ENCODE results near the gene MAN1C1. TPM values are rescaled to one million over a fixed set of nuclear protein-coding genes. Genes with fewer than 3 reads are reported as not detected.
A peak's percentile ranks its signal among the peaks of the same experiment; 100 is the strongest.
"Not testable (repeated sequence)": the region's sequence is repeated elsewhere in the genome, so short reads cannot be mapped to it uniquely, and the experiment has no call there.

The MAN1C1 gene
- total and polyA plus RNA-seq, 3 experiments from 2014 or later: 2.8 to 5.6 (median 3.6) TPM

- H3K27me3 Mint-ChIP-seq; DNase-seq; POLR2A ChIA-PET; H3K4me1 Mint-ChIP-seq; H3K36me3 ChIP-seq (ENCODE audit: insufficient read depth, low read length); H3K4me3 Mint-ChIP-seq; H3K9me3 ChIP-seq (ENCODE audit: low read length); H3K27me3 ChIP-seq (ENCODE audit: insufficient read depth, low read length, poor library complexity, severe bottlenecking); CTCF ChIA-PET; H3K4me3 ChIP-seq (ENCODE audit: low read length); H3K9me3 Mint-ChIP-seq; H3K36me3 Mint-ChIP-seq; H3K4me1 ChIP-seq (ENCODE audit: insufficient read depth, low read length); H3K27ac ChIP-seq (ENCODE audit: low read depth, low read length); H3K27ac Mint-ChIP-seq: not testable (repeated sequence)
These were observed 15.5 kb upstream of the MAN1C1 start for GRCh38 chr1:25600971-25601699.

- H3K4me3 Mint-ChIP-seq; H3K4me3 ChIP-seq (ENCODE audit: low read length); H3K4me1 ChIP-seq (ENCODE audit: insufficient read depth, low read length); H3K36me3 ChIP-seq (ENCODE audit: insufficient read depth, low read length); H3K27me3 Mint-ChIP-seq; H3K9me3 Mint-ChIP-seq; POLR2A ChIA-PET; H3K36me3 Mint-ChIP-seq; H3K27ac ChIP-seq (ENCODE audit: low read depth, low read length); DNase-seq; H3K27ac Mint-ChIP-seq; H3K27me3 ChIP-seq (ENCODE audit: insufficient read depth, low read length, poor library complexity, severe bottlenecking); CTCF ChIA-PET; H3K9me3 ChIP-seq (ENCODE audit: low read length): not testable (repeated sequence)
- H3K4me1 Mint-ChIP-seq: peaks cover 4 to 11% (median 8%) of the 10 kb centered on the region in 3 donors
These were observed 12.6 kb upstream of the MAN1C1 start for GRCh38 chr1:25603779-25604538.

- ChIA-PET CTCF (interaction anchor here (0.9 kb wide), 1 partner anchor 35 kb away, joined by 3 read pairs; no protein-coding TSS in a partner anchor), POLR2A (interaction anchor here (0.7 kb wide), 1 partner anchor 192 kb away, joined by 3 read pairs; no protein-coding TSS in a partner anchor)
- H3K9me3 Mint-ChIP-seq: no peaks in the 10 kb centered on the region
- Histone ChIP-seq H3K4me3 (ENCODE audit: low read length) (no peak overlapping the region), H3K9me3 (ENCODE audit: low read length) (no peaks in the 10 kb centered on the region), H3K36me3 (ENCODE audit: insufficient read depth, low read length) (no peaks in the 10 kb centered on the region), H3K4me1 (ENCODE audit: insufficient read depth, low read length) (no peaks in the 10 kb centered on the region), H3K27ac (ENCODE audit: low read depth, low read length) (no peak overlapping the region), H3K27me3 (ENCODE audit: insufficient read depth, low read length, poor library complexity, severe bottlenecking) (no peaks in the 10 kb centered on the region)
- no peaks in the 10 kb centered on the region for H3K36me3 Mint-ChIP-seq
- DNase-seq: no peak
- H3K27ac Mint-ChIP-seq: peak overlapping the region in 2 of 8 donors; percentile 1 to 18
- H3K4me1 Mint-ChIP-seq: peaks cover 4 to 20% (median 19%) of the 10 kb centered on the region in 3 donors
- peaks cover 4 to 5% of the 10 kb centered on the region in 2 donors for H3K27me3 Mint-ChIP-seq
- H3K4me3 Mint-ChIP-seq: peak overlapping the region in 1 of 7 donors; percentile 62
These were observed 9.5 kb upstream of the MAN1C1 start for GRCh38 chr1:25607123-25607522.

GRCh38 chr1:25608488-25609178 is 8.0 kb upstream of the MAN1C1 start:
- no peaks in the 10 kb centered on the region for H3K36me3 Mint-ChIP-seq
- peaks cover 4 to 5% of the 10 kb centered on the region in 2 donors for H3K27me3 Mint-ChIP-seq
- DNase-seq: peak; percentile 79 to 89 (median 82)
- H3K27ac Mint-ChIP-seq: peak overlapping the region in 4 of 8 donors; percentile 3 to 21 (median 10)
- peaks cover 4 to 21% (median 19%) of the 10 kb centered on the region in 3 donors for H3K4me1 Mint-ChIP-seq
- H3K27ac ChIP-seq (ENCODE audit: low read depth, low read length): no peak overlapping the region
- POLR2A ChIA-PET: interaction anchor here (0.5 to 1.1 kb wide), 9 partner anchors 18 to 377 kb away, joined by 3 to 6 read pairs (median 3); partner anchors contain the start of genes MTFR1L and SYF2
- H3K9me3 Mint-ChIP-seq: no peaks in the 10 kb centered on the region
- peak overlapping the region in 5 of 7 donors; percentile 2 to 63 (median 25) for H3K4me3 Mint-ChIP-seq
- CTCF ChIA-PET: interaction anchor here (0.9 to 3.8 kb wide), 17 partner anchors 11 to 202 kb away, joined by 3 to 24 read pairs (median 4); no protein-coding TSS in a partner anchor
- peak overlapping the region; percentile 45 for H3K4me3 ChIP-seq (ENCODE audit: low read length)
- H3K9me3 ChIP-seq (ENCODE audit: low read length): no peaks in the 10 kb centered on the region
- H3K27me3 ChIP-seq (ENCODE audit: insufficient read depth, low read length, poor library complexity, severe bottlenecking): no peaks in the 10 kb centered on the region
- no peaks in the 10 kb centered on the region for H3K36me3 ChIP-seq (ENCODE audit: insufficient read depth, low read length)
- H3K4me1 ChIP-seq (ENCODE audit: insufficient read depth, low read length): no peaks in the 10 kb centered on the region

- Histone ChIP-seq H3K4me1 (ENCODE audit: insufficient read depth, low read length) (peaks cover 8% of the 10 kb centered on the region), H3K27ac (ENCODE audit: low read depth, low read length) (no peak overlapping the region), H3K4me3 (ENCODE audit: low read length) (no peak overlapping the region), H3K36me3 (ENCODE audit: insufficient read depth, low read length) (no peaks in the 10 kb centered on the region), H3K9me3 (ENCODE audit: low read length) (no peaks in the 10 kb centered on the region), H3K27me3 (ENCODE audit: insufficient read depth, low read length, poor library complexity, severe bottlenecking) (no peaks in the 10 kb centered on the region)
- no peaks in the 10 kb centered on the region for H3K9me3 Mint-ChIP-seq
- H3K4me1 Mint-ChIP-seq: peaks cover 12 to 30% (median 28%) of the 10 kb centered on the region in 3 donors
- ChIA-PET CTCF (interaction anchor here (1.1 to 3.8 kb wide), 9 partner anchors 9 to 201 kb away, joined by 3 to 24 read pairs (median 6); no protein-coding TSS in a partner anchor), POLR2A (no interaction called here)
- H3K27me3 Mint-ChIP-seq: peaks cover 4 to 5% of the 10 kb centered on the region in 2 donors
- H3K36me3 Mint-ChIP-seq: no peaks in the 10 kb centered on the region
- DNase-seq: no peak
- H3K27ac Mint-ChIP-seq: peak overlapping the region in 1 of 8 donors; percentile 19
- no peak overlapping the region for H3K4me3 Mint-ChIP-seq
These were observed 6.7 kb upstream of the MAN1C1 start for GRCh38 chr1:25609921-25610320.

GRCh38 chr1:25610822-25611630 is 5.6 kb upstream of the MAN1C1 start:
- H3K9me3 Mint-ChIP-seq: no peaks in the 10 kb centered on the region
- peaks cover 23 to 40% (median 39%) of the 10 kb centered on the region in 3 donors for H3K4me1 Mint-ChIP-seq
- ChIA-PET POLR2A (no interaction called here), CTCF (interaction anchor here (1.3 to 3.8 kb wide), 5 partner anchors 12 to 200 kb away, joined by 3 to 24 read pairs (median 11); no protein-coding TSS in a partner anchor)
- H3K27ac Mint-ChIP-seq: peak overlapping the region in 1 of 8 donors; percentile 13
- no peaks in the 10 kb centered on the region for H3K9me3 ChIP-seq (ENCODE audit: low read length)
- H3K4me3 ChIP-seq (ENCODE audit: low read length): no peak overlapping the region
- H3K36me3 Mint-ChIP-seq: no peaks in the 10 kb centered on the region
- no peaks in the 10 kb centered on the region for H3K27me3 ChIP-seq (ENCODE audit: insufficient read depth, low read length, poor library complexity, severe bottlenecking)
- H3K27me3 Mint-ChIP-seq: peaks cover 0 to 4% of the 10 kb centered on the region in 2 donors
- H3K4me1 ChIP-seq (ENCODE audit: insufficient read depth, low read length): peaks cover 19% of the 10 kb centered on the region
- no peak for DNase-seq
- no peak overlapping the region for H3K27ac ChIP-seq (ENCODE audit: low read depth, low read length)
- no peaks in the 10 kb centered on the region for H3K36me3 ChIP-seq (ENCODE audit: insufficient read depth, low read length)
- H3K4me3 Mint-ChIP-seq: no peak overlapping the region

GRCh38 chr1:25611843-25612242 is 4.7 kb upstream of the MAN1C1 start:
- Mint-ChIP-seq H3K4me1 (peaks cover 23 to 40% (median 40%) of the 10 kb centered on the region in 3 donors), H3K9me3 (no peaks in the 10 kb centered on the region), H3K27me3 (peaks cover 0 to 4% of the 10 kb centered on the region in 2 donors), H3K36me3 (no peaks in the 10 kb centered on the region), H3K4me3 (no peak overlapping the region), H3K27ac (no peak overlapping the region)
- DNase-seq: no peak
- Histone ChIP-seq H3K9me3 (ENCODE audit: low read length) (no peaks in the 10 kb centered on the region), H3K27ac (ENCODE audit: low read depth, low read length) (no peak overlapping the region), H3K36me3 (ENCODE audit: insufficient read depth, low read length) (no peaks in the 10 kb centered on the region), H3K4me3 (ENCODE audit: low read length) (no peak overlapping the region), H3K27me3 (ENCODE audit: insufficient read depth, low read length, poor library complexity, severe bottlenecking) (no peaks in the 10 kb centered on the region), H3K4me1 (ENCODE audit: insufficient read depth, low read length) (peaks cover 20% of the 10 kb centered on the region)
- ChIA-PET CTCF (interaction anchor here (1.3 to 3.8 kb wide), 3 partner anchors 163 to 198 kb away, joined by 3 to 18 read pairs (median 11); no protein-coding TSS in a partner anchor), POLR2A (no interaction called here)
